Measurements from ENCODE around the gene EDARADD. TPM values are rescaled to one million over a fixed set of nuclear protein-coding genes. Genes with fewer than 3 reads are reported as not detected.

EDARADD gene
- total and polyA plus RNA-seq, 2 of the 8 experiments (the other 6 are each of a cell fraction or from before 2014, with no cell fraction given): 3.4 to 6.1 TPM

DNA sequence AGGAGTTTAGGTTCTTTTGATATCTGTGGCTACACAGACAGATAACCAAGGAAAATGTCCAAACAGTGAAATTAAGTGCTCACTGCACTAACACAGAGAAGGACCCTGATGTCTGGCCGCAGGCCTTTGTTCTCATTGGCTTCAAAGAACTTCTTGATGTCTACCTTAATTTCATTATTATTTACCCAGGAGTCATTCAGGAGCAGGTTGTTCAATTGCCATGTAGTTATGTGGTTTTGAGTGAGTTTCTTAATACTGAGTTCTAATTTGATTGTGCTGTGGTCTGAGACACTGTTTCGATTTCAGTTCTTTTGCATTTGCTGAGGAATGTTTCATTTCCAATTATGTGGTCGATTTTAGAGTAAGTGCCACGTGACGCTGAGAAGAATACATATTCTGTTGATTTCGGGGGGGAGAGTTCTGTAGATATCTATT is 114.5 kb downstream of the EDARADD start:
- H4K91ac ChIP-seq (replicated peaks; ENCODE audit: insufficient read length, low read length): no peak overlapping the region
- H3K23ac ChIP-seq (ENCODE audit: insufficient read length): no peak overlapping the region
- no peak overlapping the region for H3K4me2 ChIP-seq (ENCODE audit: insufficient read depth in 1 of 2, low read depth in 2 of 2, low read length in 2 of 2)
- H3K79me2 ChIP-seq (ENCODE audit: control insufficient read depth in 1 of 2, insufficient read depth in 2 of 2, low read length in 2 of 2): no peaks in the 10 kb centered on the region
- no peak overlapping the region for H3K9ac ChIP-seq (replicated peaks in 1 of 4; ENCODE audit: extremely low read depth in 1 of 4, low read depth in 3 of 4, low read length in 3 of 4)
- DNase-seq (ENCODE audit: low read depth in 1 of 2, low spot score in 2 of 2): no peak
- FAIRE-seq: no peak
- H3K18ac ChIP-seq (ENCODE audit: extremely low read depth, low read length): no peak overlapping the region
- ChIA-PET CTCF (ENCODE audit: partially characterized antibody) (interaction anchor here (0.7 to 1.6 kb wide), 2 partner anchors 9 to 770 kb away, joined by 4 read pairs; no protein-coding TSS in a partner anchor), POLR2A (ENCODE audit: partially characterized antibody) (no interaction called here)
- no peak overlapping the region for H2BK15ac ChIP-seq (ENCODE audit: low read length)
- no peak overlapping the region for H3K4ac ChIP-seq (replicated peaks; ENCODE audit: insufficient read length, low read depth, low read length)
- H3K4me3 ChIP-seq (ENCODE audit: extremely low read depth in 1 of 4, insufficient read depth in 2 of 4, low read depth in 3 of 4, low read length in 4 of 4): no peak overlapping the region
- 97% methylated on average over 6 of the region's 6 CpGs; no CpG with 5 or more reads in 1 of the 2 experiments for WGBS, 2 experiments (ENCODE audit: extremely low coverage in 1 of 2, insufficient coverage in 1 of 2, insufficient read length in 1 of 2, insufficient replicate concordance in 2 of 2, low coverage in 1 of 2, low lambda C conversion rate in 2 of 2, missing lambda C conversion rate in 1 of 2)
- no peak overlapping the region for H2AK5ac ChIP-seq (ENCODE audit: low read depth, low read length)
- H2BK5ac ChIP-seq (ENCODE audit: low read depth, low read length): no peak overlapping the region
- H3K27me3 ChIP-seq (replicated peaks in 1 of 4; ENCODE audit: control insufficient read depth in 3 of 4, extremely low read depth in 1 of 4, insufficient read depth in 3 of 4, low read length in 3 of 4): no peaks in the 10 kb centered on the region
- no peak overlapping the region for H4K5ac ChIP-seq (ENCODE audit: insufficient read length, low read depth, low read length)
- no peaks in the 10 kb centered on the region for H3K9me3 ChIP-seq (ENCODE audit: insufficient read depth in 2 of 2, low read depth in 1 of 2, low read length in 1 of 2)
- no peak overlapping the region for H2AFZ ChIP-seq (ENCODE audit: low read length)
- H3K4me1 ChIP-seq (replicated peaks in 1 of 4; ENCODE audit: control insufficient read depth in 3 of 4, insufficient read depth in 4 of 4, low read length in 3 of 4): no peaks in the 10 kb centered on the region
- H2BK20ac ChIP-seq (ENCODE audit: low read length): no peak overlapping the region
- no peak overlapping the region for H4K8ac ChIP-seq (ENCODE audit: extremely low read depth, insufficient read depth, low read length)
- H3K56ac ChIP-seq (replicated peaks; ENCODE audit: insufficient read length, low read depth, low read length): no peak overlapping the region
- no peak overlapping the region for H3K27ac ChIP-seq (ENCODE audit: low read depth, low read length)
- no peak overlapping the region for H2BK120ac ChIP-seq (replicated peaks; ENCODE audit: low read depth, low read length)
- H3K79me1 ChIP-seq (ENCODE audit: low read depth, low read length): no peaks in the 10 kb centered on the region
- H2BK12ac ChIP-seq (ENCODE audit: low read depth, low read length): no peak overlapping the region
- no peak overlapping the region for H3K14ac ChIP-seq (ENCODE audit: insufficient read length)
- no peaks in the 10 kb centered on the region; the same call in 1 of the 2 replicates for H3K23me2 ChIP-seq (ENCODE audit: low read depth, low read length)
- H3K36me3 ChIP-seq (ENCODE audit: control insufficient read depth in 2 of 4, insufficient read depth in 4 of 4, low read length in 3 of 4): no peaks in the 10 kb centered on the region
- H4K20me1 ChIP-seq (replicated peaks in 1 of 2; ENCODE audit: control insufficient read depth in 1 of 2, insufficient read depth in 2 of 2, low read length in 2 of 2): no peaks in the 10 kb centered on the region
- TF ChIP-seq KDM5A (IDR thresholded peaks at IDR 0.05; ENCODE audit: low read length) (no peak), KDM1A (IDR thresholded peaks at IDR 0.05; ENCODE audit: borderline replicate concordance, low read length) (no peak), BACH1 (IDR thresholded peaks at IDR 0.05; ENCODE audit: low read length) (no peak), ATF2 (IDR thresholded peaks at IDR 0.05; ENCODE audit: low read length) (no peak), SIN3A (conservative IDR thresholded peaks at IDR 0.05 in 1 of 2, IDR thresholded peaks at IDR 0.05 in 1 of 2; ENCODE audit: low read depth in 1 of 2, low read length in 2 of 2) (no peak), HDAC6 (IDR thresholded peaks at IDR 0.05; ENCODE audit: low read depth, low read length) (no peak), HDAC2 (IDR thresholded peaks at IDR 0.05; ENCODE audit: borderline replicate concordance in 1 of 2, low read depth in 2 of 2, low read length in 2 of 2) (no peak), GABPA (IDR thresholded peaks at IDR 0.05; ENCODE audit: borderline replicate concordance, insufficient read depth, low read length) (no peak), BCL11A (IDR thresholded peaks at IDR 0.05; ENCODE audit: low read depth in 2 of 2, low read length in 2 of 2) (no peak), CBX5 (IDR thresholded peaks at IDR 0.05; ENCODE audit: low read depth, low read length) (no peak), SRF (IDR thresholded peaks at IDR 0.05; ENCODE audit: low read depth, low read length) (no peak)
- TF ChIP-seq, protein P1, sequence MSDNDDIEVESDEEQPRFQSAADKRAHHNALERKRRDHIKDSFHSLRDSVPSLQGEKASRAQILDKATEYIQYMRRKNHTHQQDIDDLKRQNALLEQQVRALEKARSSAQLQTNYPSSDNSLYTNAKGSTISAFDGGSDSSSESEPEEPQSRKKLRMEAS (IDR thresholded peaks at IDR 0.05): no peak
